ENCODE measurements around the gene DOK6.

DOK6 gene

GRCh38 chr18:69752737-69753380, 352.2 kb downstream of the DOK6 start:
- DNase-seq (ENCODE audit: low read depth) = no peak

- DNase-seq (ENCODE audit: low read depth) = no peak
Observed at GRCh38 chr18:69754108-69754507, 353.4 kb downstream of the DOK6 start.

- no peak for DNase-seq (ENCODE audit: low read depth)
Observed at GRCh38 chr18:69755041-69755440, 354.4 kb downstream of the DOK6 start.

GRCh38 chr18:69755856-69756496, 355.3 kb downstream of the DOK6 start:
- no peak for DNase-seq (ENCODE audit: low read depth)

- DNase-seq (ENCODE audit: low read depth) = no peak
Observed at GRCh38 chr18:69757733-69758132, 357.0 kb downstream of the DOK6 start.

GRCh38 chr18:69758458-69758857, 357.8 kb downstream of the DOK6 start:
- DNase-seq (ENCODE audit: low read depth) = no peak

- DNase-seq (ENCODE audit: low read depth) = no peak
Observed at GRCh38 chr18:69759046-69759445, 358.4 kb downstream of the DOK6 start.

- no peak for DNase-seq (ENCODE audit: low read depth)
Observed at GRCh38 chr18:69763002-69763401, 362.3 kb downstream of the DOK6 start.

GRCh38 chr18:69763821-69764220, 363.1 kb downstream of the DOK6 start:
- DNase-seq (ENCODE audit: low read depth) = no peak

- DNase-seq (ENCODE audit: low read depth) = no peak
Observed at GRCh38 chr18:69770238-69770637, 369.6 kb downstream of the DOK6 start.

- DNase-seq (ENCODE audit: low read depth) = no peak
Observed at GRCh38 chr18:69774831-69775230, 374.1 kb downstream of the DOK6 start.

- DNase-seq (ENCODE audit: low read depth) = no peak
Observed at GRCh38 chr18:69777248-69777647, 376.6 kb downstream of the DOK6 start.

GRCh38 chr18:69778680-69779079, 378.0 kb downstream of the DOK6 start:
- no peak for DNase-seq (ENCODE audit: low read depth)

GRCh38 chr18:69780851-69781250, 380.2 kb downstream of the DOK6 start:
- DNase-seq (ENCODE audit: low read depth) = no peak

- no peak for DNase-seq (ENCODE audit: low read depth)
Observed at GRCh38 chr18:69784815-69785214, 384.1 kb downstream of the DOK6 start.

GRCh38 chr18:69785466-69785865, 384.8 kb downstream of the DOK6 start:
- no peak for DNase-seq (ENCODE audit: low read depth)

- no peak for DNase-seq (ENCODE audit: low read depth)
Observed at GRCh38 chr18:69786427-69786826, 385.7 kb downstream of the DOK6 start.

GRCh38 chr18:69787825-69788547, 387.3 kb downstream of the DOK6 start:
- no peak for DNase-seq (ENCODE audit: low read depth)

- no peak for DNase-seq (ENCODE audit: low read depth)
Observed at GRCh38 chr18:69789794-69790193, 389.1 kb downstream of the DOK6 start.

GRCh38 chr18:69790649-69791048, 390.0 kb downstream of the DOK6 start:
- DNase-seq (ENCODE audit: low read depth) = no peak

GRCh38 chr18:69795791-69796190, 395.1 kb downstream of the DOK6 start:
- DNase-seq (ENCODE audit: low read depth) = no peak

- DNase-seq (ENCODE audit: low read depth) = no peak
Observed at GRCh38 chr18:69804776-69805501, 404.3 kb downstream of the DOK6 start.

GRCh38 chr18:69808399-69808798, 407.7 kb downstream of the DOK6 start:
- no peak for DNase-seq (ENCODE audit: low read depth)
